Endothelial cell of umbilical vein (primary cell): ENCODE measurements around the gene OSBPL1A. TPM values are rescaled to one million over a fixed set of nuclear protein-coding genes. Genes with fewer than 3 reads are reported as not detected.

ENCODE experiments used
- BruUV-seq: library from RNA; stranded (reverse); fragments of 400-500 nt; replicated peaks from 2 replicates; lab custom pipeline; 2021; lab: Mats Ljungman, UMichigan
- CTCF ChIA-PET: fragments of 300-600, 350-600 bp; sonication (Branson Sonifier 250); formaldehyde crosslinking; loops from one replicate; lab custom pipeline; 2021; ENCODE audit warnings: antibody characterized with exemption, inconsistent platforms; lab: Charles Lee
- POLR2A ChIA-PET: fragments of 300-600, 350-600 bp; sonication (Branson Sonifier 250); formaldehyde crosslinking; loops from one replicate; lab custom pipeline; 2021; ENCODE audit warnings: antibody characterized with exemption, inconsistent platforms; lab: Charles Lee
- DNase-seq: peaks from one replicate; pipeline ENCODE4 v3.0.0-alpha.2; 2011; ENCODE audit warnings: low read depth, low spot score
- FAIRE-seq: peaks from 2 replicates; lab custom pipeline; 2011; peaks lifted over from hg19 to GRCh38; lab: Jason Lieb, UNC
- H2AFZ ChIP-seq: 2 replicates; pipeline ENCODE4 v1.6.0; 2012; ENCODE audit warnings: low read depth, low read length, control low read depth, inconsistent platforms
- H3K27ac ChIP-seq: 2 replicates; pipeline ENCODE4 v1.5.1; 2011; ENCODE audit warnings: low read depth, mild to moderate bottlenecking, control low read depth, low read length, moderate library complexity; ENCODE audit not compliant: insufficient read depth
- H3K27me3 ChIP-seq, 2 experiments: 2 replicates each; pipeline versions ENCODE4 v1.6.0 to v1.6.1; 2011; ENCODE audit warnings: low read length in 2 of 2, mixed read lengths in 1 of 2; ENCODE audit not compliant: control insufficient read depth in 2 of 2, insufficient read depth in 2 of 2
- H3K36me3 ChIP-seq, 2 experiments: 2 replicates in 1 of 2; 3 replicates in 1 of 2; pipeline ENCODE4 v1.5.1; 2011; ENCODE audit warnings: low read length in 2 of 2, mild to moderate bottlenecking in 1 of 2, moderate library complexity in 1 of 2; ENCODE audit not compliant: control insufficient read depth in 2 of 2, insufficient read depth in 2 of 2; ENCODE audit errors: extremely low read depth in 1 of 2
- H3K4me1 ChIP-seq: 3 replicates; pipeline ENCODE4 v1.5.1; 2011; ENCODE audit warnings: mild to moderate bottlenecking, low read length; ENCODE audit not compliant: control insufficient read depth, insufficient read depth; ENCODE audit errors: extremely low read depth
- H3K4me2 ChIP-seq: 2 replicates; pipeline ENCODE4 v1.6.1; 2011; ENCODE audit warnings: low read length, control low read depth, mixed read lengths; ENCODE audit not compliant: insufficient read depth
- H3K4me3 ChIP-seq, 3 experiments: fragments of 200-600 bp in 1 of 3; sonication (generic), shearing (Covaris generic) in 1 of 3; replicated peaks in 1 of 3; 2 replicates each; pipeline ENCODE4 v1.5.1; 2011 to 2016; ENCODE audit warnings: control low read depth in 3 of 3, low read length in 3 of 3, mild to moderate bottlenecking in 2 of 3, inconsistent platforms in 1 of 3, low read depth in 1 of 3, moderate library complexity in 1 of 3; ENCODE audit not compliant: insufficient read depth in 1 of 3
- H3K79me2 ChIP-seq: 2 replicates; pipeline ENCODE4 v1.6.0; 2012; ENCODE audit warnings: low read length, inconsistent platforms; ENCODE audit not compliant: control insufficient read depth, insufficient read depth
- H3K9ac ChIP-seq: replicated peaks from 2 replicates; pipeline ENCODE3; 2011; ENCODE audit warnings: low read length, control low read depth; ENCODE audit not compliant: insufficient read depth; ENCODE audit errors: extremely low read depth
- H3K9me1 ChIP-seq: replicated peaks from 3 replicates; pipeline ENCODE4 v1.6.0; 2011; ENCODE audit warnings: mild to moderate bottlenecking, low read length; ENCODE audit not compliant: control insufficient read depth, insufficient read depth; ENCODE audit errors: extremely low read depth
- H3K9me3 ChIP-seq: replicated peaks from 2 replicates; pipeline ENCODE4 v1.5.1; 2012; ENCODE audit warnings: low read length, inconsistent platforms; ENCODE audit not compliant: control insufficient read depth, insufficient read depth
- H4K20me1 ChIP-seq: replicated peaks from 2 replicates; pipeline ENCODE3; 2011; ENCODE audit warnings: mild to moderate bottlenecking, low read length; ENCODE audit not compliant: control insufficient read depth, insufficient read depth; ENCODE audit errors: extremely low read depth
- CTCF ChIP-seq, 2 donors: IDR thresholded peaks; 1 replicate in 1 of 2; 2 replicates in 1 of 2; pipeline ENCODE4 v1.5.1; 2011; ENCODE audit warnings: low read length in 2 of 2, mild to moderate bottlenecking in 2 of 2, moderate library complexity in 2 of 2, control low read depth in 1 of 2, inconsistent platforms in 1 of 2, low read depth in 1 of 2; ENCODE audit not compliant: insufficient read depth in 1 of 2; ENCODE audit errors: extremely low read depth in 1 of 2
- EZH2 ChIP-seq: IDR thresholded peaks from 2 replicates; pipeline ENCODE4 v1.6.1; 2012; ENCODE audit warnings: borderline replicate concordance, low read depth, mild to moderate bottlenecking, moderate library complexity, low read length, inconsistent platforms; ENCODE audit not compliant: severe bottlenecking
- FOS ChIP-seq: IDR thresholded peaks from 2 replicates; pipeline ENCODE4 v1.6.1; 2011; ENCODE audit warnings: mild to moderate bottlenecking, low read length, moderate library complexity, borderline replicate concordance; ENCODE audit not compliant: insufficient read depth
- GATA2 ChIP-seq: IDR thresholded peaks from 2 replicates; pipeline ENCODE4 v1.7.0; 2011; ENCODE audit warnings: low read depth, mild to moderate bottlenecking, moderate library complexity, mixed read lengths, low read length; ENCODE audit not compliant: insufficient read length, insufficient read depth
- JUN ChIP-seq: IDR thresholded peaks from 2 replicates; pipeline ENCODE4 v1.6.1; 2011; ENCODE audit warnings: borderline replicate concordance, low read depth; ENCODE audit not compliant: insufficient read length, insufficient read depth
- MAX ChIP-seq: IDR thresholded peaks from 2 replicates; pipeline ENCODE4 v1.6.1; 2011; ENCODE audit not compliant: insufficient read depth, insufficient read length
- MYC ChIP-seq: IDR thresholded peaks from one replicate; pipeline ENCODE4 v1.6.1; 2011; ENCODE audit warnings: mild to moderate bottlenecking, low read depth, low read length
- POLR2A ChIP-seq: IDR thresholded peaks from 2 replicates; pipeline ENCODE4 v1.6.1; 2012; ENCODE audit warnings: low read depth, mild to moderate bottlenecking, control low read depth, low read length
- POLR2AphosphoS5 ChIP-seq: IDR thresholded peaks from 2 replicates; pipeline ENCODE4 v1.6.1; 2012; ENCODE audit warnings: low read depth, mild to moderate bottlenecking, control low read depth, low read length, moderate library complexity; ENCODE audit not compliant: insufficient read depth
- dilution Hi-C: fragments of 300-500 bp; cut with MboI; formaldehyde crosslinking; loops from one replicate; pipeline ENCODE4 v1.15.0; 2019; ENCODE audit warnings: low sequenced_read_pairs; ENCODE audit not compliant: extremely low pct_ligation_motif_present
- intact Hi-C: fragments of 100-400 bp; cut with micrococcal nuclease; formaldehyde crosslinking; loops from one replicate; pipeline ENCODE4 v1.10.0; 2022
- polyA plus RNA-seq, 4 experiments: library from polyadenylated mRNA; depleted of rRNA in 3 of 4; stranded (reverse) in 3 of 4; unstranded in 1 of 4; fragments of >200 nt; gene quantifications; 2 replicates each; pipeline versions ENCODE4 v1.2.1 to v1.2.3, GENCODE V29; 2011 to 2012; ENCODE audit warnings: missing spikeins in 1 of 4
- total RNA-seq: library from RNA; stranded (reverse); gene quantifications from 2 replicates; pipeline ENCODE4 v1.2.3, GENCODE V29; 2021

Gene OSBPL1A
- total and polyA plus RNA-seq, 2 donors (not counting 3 experiments of a cell fraction or from before 2014, with no cell fraction given) = 6.4 to 16.5 TPM

- TF ChIP-seq MAX = no peak
- TF ChIP-seq JUN = no peak
- TF ChIP-seq GATA2 = no peak
- no peak for TF ChIP-seq POLR2A
- no peak for TF ChIP-seq EZH2
- no peak for TF ChIP-seq CTCF (IDR thresholded peaks at IDR 0.05; ENCODE audit: extremely low read depth in 1 of 2, insufficient read depth in 1 of 2, low read depth in 1 of 2, low read length in 2 of 2)
- TF ChIP-seq POLR2AphosphoS5 = no peak
- no peak for TF ChIP-seq MYC
- TF ChIP-seq FOS = no peak
Measured at GRCh38 chr18:24243677-24244076, 153.9 kb downstream of the OSBPL1A start.

More at GRCh38 chr18:24243677-24244076, 153.9 kb downstream of the OSBPL1A start:
- no peak overlapping the region for H3K27ac ChIP-seq
- ChIA-PET CTCF (no interaction called here), POLR2A (no interaction called here)
- intact Hi-C loops = no loop called here
- H3K79me2 ChIP-seq = no peaks in the 10 kb centered on the region
- no peaks in the 10 kb centered on the region for H3K27me3 ChIP-seq
- no peak overlapping the region for H3K4me2 ChIP-seq
- no peak overlapping the region for H3K4me3 ChIP-seq
- no peak for DNase-seq
- no peaks in the 10 kb centered on the region for H3K9me3 ChIP-seq
- H3K36me3 ChIP-seq = no peaks in the 10 kb centered on the region
- no peak for FAIRE-seq
- no TSS peak for BruUV-seq
- no peak overlapping the region for H3K9ac ChIP-seq
- dilution Hi-C loops = no loop called here
- no peaks in the 10 kb centered on the region for H4K20me1 ChIP-seq
- no peak overlapping the region for H2AFZ ChIP-seq
- H3K9me1 ChIP-seq = no peaks in the 10 kb centered on the region
- H3K4me1 ChIP-seq = no peaks in the 10 kb centered on the region
